ENCODE results near the gene B3GNT2. TPM values are rescaled to one million over a fixed set of nuclear protein-coding genes. Genes with fewer than 3 reads are reported as not detected.
"Not testable (repeated sequence)": the region's sequence is repeated elsewhere in the genome, so short reads cannot be mapped to it uniquely, and the experiment has no call there.

The B3GNT2 gene
- total RNA-seq, 2 experiments from 2014 or later: 28.3 to 29.1 TPM

GRCh38 chr2:62243983-62244382 lies 48.1 kb downstream of the B3GNT2 start:
- H3K9me3 Mint-ChIP-seq: no peaks in the 10 kb centered on the region
- no peak overlapping the region for H3K27ac Mint-ChIP-seq
- ChIA-PET POLR2A (interaction anchor here (0.9 kb wide), 1 partner anchor 20 kb away, joined by 3 read pairs; no protein-coding TSS in a partner anchor), CTCF (no interaction called here)
- no peak overlapping the region for H3K4me3 Mint-ChIP-seq
- DNase-seq: no peak
- H3K36me3 Mint-ChIP-seq (ENCODE audit: low read depth): no peaks in the 10 kb centered on the region
- H3K4me1 Mint-ChIP-seq: no peaks in the 10 kb centered on the region
- no peaks in the 10 kb centered on the region for H3K27me3 Mint-ChIP-seq

GRCh38 chr2:62248226-62248625 lies 52.3 kb downstream of the B3GNT2 start:
- Mint-ChIP-seq H3K36me3 (ENCODE audit: low read depth) (no peaks in the 10 kb centered on the region), H3K27me3 (no peaks in the 10 kb centered on the region), H3K9me3 (no peaks in the 10 kb centered on the region), H3K4me3 (no peak overlapping the region), H3K27ac (no peak overlapping the region), H3K4me1 (no peaks in the 10 kb centered on the region)
- CTCF ChIA-PET: no interaction called here
- POLR2A ChIA-PET: no interaction called here
- no peak for DNase-seq

- peaks cover 6% of the 10 kb centered on the region for H3K9me3 Mint-ChIP-seq
- no peaks in the 10 kb centered on the region for H3K27me3 Mint-ChIP-seq
- ChIA-PET POLR2A (no interaction called here), CTCF (no interaction called here)
- no peaks in the 10 kb centered on the region for H3K36me3 Mint-ChIP-seq (ENCODE audit: low read depth)
- H3K4me3 Mint-ChIP-seq: no peak overlapping the region
- DNase-seq: no peak
- no peak overlapping the region for H3K27ac Mint-ChIP-seq
- H3K4me1 Mint-ChIP-seq: no peaks in the 10 kb centered on the region
Observed at GRCh38 chr2:62250239-62250638, 54.3 kb downstream of the B3GNT2 start.

GRCh38 chr2:62254424-62255266 lies 58.7 kb downstream of the B3GNT2 start:
- CTCF ChIA-PET: interaction anchor here (0.6 kb wide), 1 partner anchor 502 kb away, joined by 3 read pairs; no protein-coding TSS in a partner anchor
- no peak overlapping the region for H3K4me3 Mint-ChIP-seq
- no peaks in the 10 kb centered on the region for H3K27me3 Mint-ChIP-seq
- DNase-seq: no peak
- H3K36me3 Mint-ChIP-seq (ENCODE audit: low read depth): no peaks in the 10 kb centered on the region
- H3K9me3 Mint-ChIP-seq: peaks cover 6% of the 10 kb centered on the region
- H3K27ac Mint-ChIP-seq: no peak overlapping the region
- no peaks in the 10 kb centered on the region for H3K4me1 Mint-ChIP-seq
- POLR2A ChIA-PET: no interaction called here

- DNase-seq: no peak
- Mint-ChIP-seq H3K27me3 (no peaks in the 10 kb centered on the region), H3K9me3 (peaks cover 6% of the 10 kb centered on the region), H3K4me3 (no peak overlapping the region), H3K4me1 (no peaks in the 10 kb centered on the region), H3K27ac (no peak overlapping the region), H3K36me3 (ENCODE audit: low read depth) (no peaks in the 10 kb centered on the region)
- POLR2A ChIA-PET: no interaction called here
- CTCF ChIA-PET: interaction anchor here (0.6 kb wide), 1 partner anchor 344 kb away, joined by 4 read pairs; no protein-coding TSS in a partner anchor
Observed at GRCh38 chr2:62257466-62257865, 61.6 kb downstream of the B3GNT2 start.

- Mint-ChIP-seq H3K36me3 (ENCODE audit: low read depth) (no peaks in the 10 kb centered on the region), H3K27me3 (peaks cover 1% of the 10 kb centered on the region), H3K4me3 (no peak overlapping the region), H3K4me1 (no peaks in the 10 kb centered on the region), H3K27ac (no peak overlapping the region), H3K9me3 (peaks cover 4% of the 10 kb centered on the region)
- ChIA-PET POLR2A (interaction anchor here (1.1 kb wide), 1 partner anchor 19 kb away, joined by 3 read pairs; no protein-coding TSS in a partner anchor), CTCF (interaction anchor here (0.7 kb wide), 1 partner anchor 304 kb away, joined by 3 read pairs; no protein-coding TSS in a partner anchor)
- no peak for DNase-seq
Observed at GRCh38 chr2:62263076-62263715, 67.3 kb downstream of the B3GNT2 start.

GRCh38 chr2:62264186-62264585 lies 68.3 kb downstream of the B3GNT2 start:
- H3K27ac Mint-ChIP-seq: no peak overlapping the region
- peaks cover 1% of the 10 kb centered on the region for H3K27me3 Mint-ChIP-seq
- CTCF ChIA-PET: interaction anchor here (0.6 kb wide), 1 partner anchor 10 kb away, joined by 5 read pairs; no protein-coding TSS in a partner anchor
- no peaks in the 10 kb centered on the region for H3K4me1 Mint-ChIP-seq
- H3K36me3 Mint-ChIP-seq (ENCODE audit: low read depth): no peaks in the 10 kb centered on the region
- H3K4me3 Mint-ChIP-seq: no peak overlapping the region
- DNase-seq: no peak
- POLR2A ChIA-PET: interaction anchor here (1.1 kb wide), 1 partner anchor 20 kb away, joined by 3 read pairs; no protein-coding TSS in a partner anchor
- H3K9me3 Mint-ChIP-seq: peaks cover 4% of the 10 kb centered on the region

GRCh38 chr2:62265106-62265505 lies 69.2 kb downstream of the B3GNT2 start:
- ChIA-PET CTCF (no interaction called here), POLR2A (no interaction called here)
- Mint-ChIP-seq H3K27me3 (peaks cover 1% of the 10 kb centered on the region), H3K9me3 (peaks cover 8% of the 10 kb centered on the region), H3K27ac (no peak overlapping the region), H3K36me3 (ENCODE audit: low read depth) (no peaks in the 10 kb centered on the region), H3K4me1 (no peaks in the 10 kb centered on the region), H3K4me3 (no peak overlapping the region)
- no peak for DNase-seq

GRCh38 chr2:62266433-62267038 lies 70.6 kb downstream of the B3GNT2 start:
- ChIA-PET POLR2A (no interaction called here), CTCF (interaction anchor here (0.7 kb wide), 1 partner anchor 536 kb away, joined by 4 read pairs; no protein-coding TSS in a partner anchor)
- Mint-ChIP-seq H3K4me3 (no peak overlapping the region), H3K9me3 (peaks cover 8% of the 10 kb centered on the region), H3K27ac (no peak overlapping the region), H3K36me3 (ENCODE audit: low read depth) (no peaks in the 10 kb centered on the region), H3K4me1 (no peaks in the 10 kb centered on the region), H3K27me3 (peaks cover 1% of the 10 kb centered on the region)
- DNase-seq: no peak

- Mint-ChIP-seq H3K27me3 (peaks cover 1% of the 10 kb centered on the region), H3K27ac (no peak overlapping the region), H3K4me1 (no peaks in the 10 kb centered on the region), H3K4me3 (no peak overlapping the region), H3K36me3 (ENCODE audit: low read depth) (no peaks in the 10 kb centered on the region), H3K9me3 (peaks cover 8% of the 10 kb centered on the region)
- DNase-seq: no peak
- ChIA-PET POLR2A (no interaction called here), CTCF (no interaction called here)
Observed at GRCh38 chr2:62267696-62268095, 71.8 kb downstream of the B3GNT2 start.

GRCh38 chr2:62268681-62269188 lies 72.8 kb downstream of the B3GNT2 start:
- CTCF ChIA-PET; H3K27me3 Mint-ChIP-seq; H3K4me3 Mint-ChIP-seq; H3K36me3 Mint-ChIP-seq (ENCODE audit: low read depth); POLR2A ChIA-PET; H3K9me3 Mint-ChIP-seq; H3K27ac Mint-ChIP-seq; DNase-seq; H3K4me1 Mint-ChIP-seq: not testable (repeated sequence)

GRCh38 chr2:62270728-62271127 lies 74.8 kb downstream of the B3GNT2 start:
- CTCF ChIA-PET: no interaction called here
- no peak overlapping the region for H3K4me3 Mint-ChIP-seq
- POLR2A ChIA-PET: no interaction called here

More at GRCh38 chr2:62270728-62271127, 74.8 kb downstream of the B3GNT2 start:
- DNase-seq: no peak
- Mint-ChIP-seq H3K27me3 (peaks cover 1% of the 10 kb centered on the region), H3K4me1 (no peaks in the 10 kb centered on the region), H3K9me3 (peaks cover 8% of the 10 kb centered on the region), H3K36me3 (ENCODE audit: low read depth) (no peaks in the 10 kb centered on the region), H3K27ac (no peak overlapping the region)

All from activated CD4-positive, alpha-beta memory T cell treated with anti-CD3 and anti-CD28 coated beads, Interleukin-2, amount 10 ng/mL, durations not matched to agents 7 days and 5 days (primary cell).